ENCODE data around the gene WDR41.

GRCh38 chr5:77390221-77390620 is 101.9 kb downstream of the WDR41 start:
- no peak for TF ChIP-seq POLR2A (IDR thresholded peaks at IDR 0.05; ENCODE audit: low read depth)
- no peak for TF ChIP-seq CTCF (IDR thresholded peaks at IDR 0.05)
- no peak for TF ChIP-seq POLR2AphosphoS5 (IDR thresholded peaks at IDR 0.05)
- no peak for TF ChIP-seq EP300 (IDR thresholded peaks at IDR 0.05)
